Germinal center (tissue), 1 donor: ENCODE data around the gene LDB1.

Source experiments
- DNase-seq: peaks from one replicate; pipeline ENCODE4 v3.0.0; 2012; ENCODE audit warnings: mixed read lengths, low spot score

Gene LDB1

GRCh38 chr10:102113261-102113955 is 6.8 kb downstream of the LDB1 start:
- DNase-seq, result no peak

GRCh38 chr10:102112210-102112817 is 7.9 kb downstream of the LDB1 start:
- no peak for DNase-seq

DNA sequence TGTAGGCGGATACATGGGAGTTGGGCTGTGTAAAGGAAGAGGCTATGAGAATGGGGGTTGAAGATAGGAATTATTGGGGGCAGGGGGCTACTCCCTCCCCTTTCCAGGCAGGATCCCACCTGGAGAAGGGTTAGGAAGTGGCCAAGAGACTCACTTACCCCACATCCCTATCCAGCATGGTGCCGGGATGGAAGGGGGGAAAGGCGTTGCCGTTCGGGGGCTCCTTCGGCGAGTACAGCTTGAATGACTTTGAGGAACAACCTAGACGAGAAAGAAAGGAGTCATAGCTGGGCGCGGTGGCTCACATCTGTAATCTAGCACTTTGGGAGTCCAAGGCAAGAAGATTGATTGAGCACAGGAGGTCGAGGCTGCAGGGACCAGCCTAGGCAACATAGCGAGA is 8.9 kb downstream of the LDB1 start:
- DNase-seq, result no peak

- no peak for DNase-seq
Observed at GRCh38 chr10:102109166-102110116, 10.7 kb downstream of the LDB1 start.

DNA sequence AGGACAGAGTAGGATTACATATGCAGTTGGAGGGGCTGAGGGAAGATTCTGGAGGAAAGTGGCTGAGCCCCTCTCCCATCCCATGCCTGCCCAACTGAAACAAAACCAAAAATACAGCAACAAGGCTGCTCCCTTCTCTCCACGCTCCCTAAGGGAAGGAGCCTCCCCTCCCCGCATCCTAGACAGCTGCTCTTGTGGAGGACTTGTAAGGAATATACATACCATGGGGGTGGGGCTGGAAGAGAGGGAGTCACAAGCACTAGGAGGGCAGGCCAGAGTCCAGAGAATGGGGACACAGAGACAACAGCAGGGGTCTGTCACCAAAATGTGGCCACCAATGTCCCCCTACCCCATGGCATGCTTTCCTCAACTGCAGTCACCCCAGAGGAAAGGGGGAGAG is 13.2 kb downstream of the LDB1 start:
- DNase-seq, result no peak

DNA sequence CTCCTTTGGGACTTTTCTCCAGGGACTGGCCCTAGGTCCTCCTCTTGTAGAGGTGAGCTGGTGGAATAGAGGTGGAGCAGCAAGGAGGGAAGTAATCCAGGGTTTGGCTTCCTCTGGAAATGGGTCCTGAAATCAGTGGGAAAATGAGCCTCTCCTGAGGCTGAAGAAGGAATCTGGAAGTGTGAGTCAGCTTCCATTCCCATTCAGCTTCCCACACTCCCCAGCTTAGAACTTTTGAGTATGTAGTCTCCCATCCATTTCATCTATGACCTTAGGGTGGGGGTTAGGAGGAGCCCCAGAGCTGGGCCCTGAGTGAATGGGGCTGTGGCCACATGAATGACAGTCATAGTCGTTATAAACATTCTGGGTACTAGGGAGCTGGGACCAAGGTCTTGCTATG is 17.7 kb downstream of the LDB1 start:
- no peak for DNase-seq

DNA sequence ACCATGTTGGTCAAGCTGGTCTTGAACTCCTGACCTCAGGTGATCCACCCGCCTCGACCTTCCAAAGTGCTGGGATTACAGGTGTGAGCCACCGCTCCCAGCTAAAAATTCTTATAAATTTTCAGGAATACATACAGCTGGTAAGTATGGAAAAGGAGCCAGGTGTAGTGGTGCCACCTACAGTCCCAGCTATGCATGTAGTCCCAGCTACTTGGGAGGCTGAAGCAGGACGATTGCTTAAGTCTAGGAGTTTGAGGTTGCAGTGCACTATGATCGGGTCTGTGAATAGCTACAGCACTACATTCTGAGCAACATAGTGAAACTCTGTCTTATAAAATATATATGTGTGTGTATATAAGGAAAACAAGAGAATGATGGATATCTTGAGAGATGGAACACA is 19.0 kb downstream of the LDB1 start:
- DNase-seq, result no peak

DNA sequence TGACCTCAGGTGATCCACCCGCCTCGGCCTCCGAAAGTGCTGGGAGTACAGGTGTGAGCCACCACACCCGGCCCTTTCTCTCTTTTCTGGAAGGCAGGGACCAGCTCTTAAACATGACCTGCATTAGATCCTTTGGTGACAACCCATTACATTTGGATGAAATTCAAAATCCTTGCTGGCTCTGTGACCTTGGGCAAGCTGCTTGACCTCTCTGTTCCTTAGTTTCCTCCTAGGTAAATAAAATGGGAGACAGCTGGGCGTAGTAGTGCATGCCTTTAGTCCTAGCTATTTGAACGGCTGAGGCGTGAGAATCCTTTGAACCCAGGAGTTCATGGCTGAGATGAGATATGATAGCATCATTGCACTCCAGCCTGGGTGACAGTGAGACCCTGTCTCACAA is 23.7 kb downstream of the LDB1 start:
- DNase-seq, result no peak

DNA sequence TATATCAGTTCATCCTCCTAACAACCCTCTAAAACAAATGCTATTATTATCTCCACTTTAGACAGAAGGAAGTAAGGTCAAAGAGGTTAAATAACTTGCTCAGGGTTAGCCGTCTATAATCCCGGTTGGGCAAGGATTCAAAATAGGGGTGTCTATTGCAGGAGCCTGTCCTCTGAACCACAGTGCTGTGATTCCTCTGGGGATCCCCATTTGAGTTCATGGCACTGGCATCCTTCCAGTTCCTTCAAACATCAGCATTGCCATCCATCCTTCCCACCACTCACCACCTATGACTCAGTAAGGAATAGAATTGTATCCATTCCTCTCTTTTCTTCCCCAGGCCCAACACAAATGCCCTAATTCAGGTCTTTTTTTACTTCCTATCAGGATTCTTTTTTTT is 29.4 kb downstream of the LDB1 start:
- no peak for DNase-seq

DNA sequence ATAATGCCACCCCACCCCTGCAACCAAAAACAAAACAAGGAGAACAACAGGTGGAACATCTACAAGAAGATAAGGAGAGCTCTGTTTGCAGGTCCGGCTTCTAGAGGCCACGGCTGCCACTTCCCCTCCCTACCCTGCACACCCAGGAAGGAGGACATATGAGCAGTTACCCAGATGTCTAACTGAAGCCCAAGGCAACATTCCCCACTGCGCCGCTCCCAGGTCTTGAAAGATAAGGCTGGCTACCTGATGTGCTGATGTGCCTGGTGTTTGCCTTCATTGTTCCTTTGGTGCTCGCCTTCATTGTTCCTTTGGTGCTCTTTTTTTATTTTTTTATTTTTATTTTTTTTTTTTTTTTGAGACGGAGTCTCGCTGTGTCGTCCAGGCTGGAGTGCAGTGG is 34.0 kb downstream of the LDB1 start:
- no peak for DNase-seq

DNA sequence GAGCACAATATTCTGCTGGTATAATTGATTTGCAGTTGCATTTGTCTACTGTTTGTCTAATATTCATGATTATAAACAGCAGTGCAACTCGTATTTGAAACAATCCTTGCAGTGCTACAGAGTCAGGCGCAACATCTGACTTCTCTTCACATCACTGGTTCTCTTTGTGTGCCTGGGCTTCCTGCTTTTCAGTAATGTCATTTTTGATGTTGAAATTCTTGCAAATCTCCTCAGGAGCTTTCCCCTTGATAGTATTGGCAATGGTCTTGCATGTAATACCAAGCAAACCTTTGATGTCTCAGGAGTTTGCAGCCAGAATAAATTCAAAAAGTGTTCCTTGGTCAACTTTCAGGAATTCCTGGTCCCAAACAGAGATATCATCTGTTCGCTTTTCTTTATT is 34.8 kb downstream of the LDB1 start:
- DNase-seq, result no peak

- DNase-seq, result no peak
Observed at GRCh38 chr10:102083541-102083940, 36.6 kb downstream of the LDB1 start.

DNA sequence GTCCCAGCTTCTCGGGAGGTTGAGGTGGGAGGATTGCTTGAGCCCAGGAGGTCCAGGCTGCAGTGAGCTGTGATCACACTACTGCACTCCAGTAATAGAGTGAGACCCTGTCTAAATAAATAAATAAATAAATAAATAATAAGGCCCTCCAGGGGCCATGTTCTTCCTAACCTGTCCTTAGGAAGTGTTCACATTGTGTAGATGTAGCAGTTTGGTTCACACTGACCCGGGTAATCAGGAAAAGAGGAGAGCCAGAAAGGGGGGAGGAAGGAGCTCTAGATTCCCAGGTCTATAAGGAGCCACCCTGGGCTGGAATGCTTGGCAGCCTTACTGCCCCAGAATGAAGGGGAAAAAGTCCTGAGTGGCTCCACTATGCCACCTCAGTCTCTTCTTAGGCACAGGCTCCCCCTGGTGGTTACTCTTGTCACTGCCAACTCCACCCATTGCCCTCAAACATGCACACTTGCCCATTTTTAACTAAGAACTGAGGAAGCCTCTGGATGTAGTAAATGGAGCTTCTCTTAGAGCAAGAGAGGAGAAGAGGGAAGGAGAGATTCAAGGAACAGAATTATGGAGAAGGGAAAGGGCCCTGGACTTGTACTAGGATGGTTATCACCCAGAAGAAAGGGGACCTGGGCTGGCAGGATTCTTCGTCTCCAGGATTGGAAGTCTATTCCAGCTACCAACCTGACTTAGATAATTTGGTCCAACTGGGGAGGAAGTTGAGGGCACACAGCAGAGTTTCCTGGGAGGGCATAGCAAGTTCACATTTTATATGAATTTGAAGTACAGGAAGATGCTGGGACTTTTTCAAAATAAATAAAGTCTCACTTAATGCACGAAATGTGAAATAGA is 47.3 kb downstream of the LDB1 start:
- DNase-seq, result peak; percentile 82

- DNase-seq, result no peak
Observed at GRCh38 chr10:102069071-102069470, 51.1 kb downstream of the LDB1 start.

- DNase-seq, result no peak
Observed at GRCh38 chr10:102068216-102068615, 52.0 kb downstream of the LDB1 start.

DNA sequence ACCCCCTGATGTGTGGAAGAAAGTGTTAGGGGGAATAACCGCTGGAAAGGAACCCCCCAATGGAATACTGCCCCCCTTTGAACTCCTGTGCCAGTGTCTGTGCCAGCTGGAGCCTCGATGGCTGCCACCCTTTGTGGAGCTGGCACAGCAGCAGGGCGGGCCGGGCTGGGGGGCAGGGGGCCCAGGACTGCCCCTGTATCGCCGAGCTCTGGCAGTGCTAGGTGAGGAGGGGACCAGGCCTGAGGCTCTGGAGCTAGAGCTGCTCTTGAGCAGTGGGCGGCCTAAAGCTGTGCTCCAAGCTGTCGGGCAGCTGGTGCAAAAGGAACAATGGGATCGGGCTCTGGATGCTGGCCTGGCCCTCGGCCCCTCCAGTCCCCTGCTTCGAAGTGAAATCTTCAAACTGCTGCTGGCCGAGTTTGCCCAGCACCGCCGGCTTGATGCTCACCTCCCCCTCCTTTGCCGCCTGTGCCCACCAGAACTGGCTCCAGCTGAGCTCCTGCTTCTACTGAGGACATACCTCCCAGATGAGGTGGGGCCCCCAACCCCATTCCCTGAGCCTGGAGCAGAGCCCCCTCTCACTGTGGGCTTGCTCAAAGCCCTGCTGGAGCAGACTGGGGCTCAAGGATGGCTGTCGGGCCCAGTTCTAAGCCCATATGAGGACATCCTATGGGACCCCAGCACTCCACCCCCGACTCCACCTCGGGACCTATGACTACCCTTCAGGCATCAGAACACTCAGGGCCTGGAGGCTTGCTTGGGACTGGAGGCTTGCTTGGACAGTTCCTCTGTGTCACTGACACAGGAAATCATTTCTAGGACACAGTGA is 52.9 kb downstream of the LDB1 start:
- DNase-seq, result no peak

GRCh38 chr10:102066399-102067088 is 53.6 kb downstream of the LDB1 start:
- no peak for DNase-seq

GRCh38 chr10:102065561-102066398 is 54.4 kb downstream of the LDB1 start:
- peak; percentile 61 for DNase-seq

DNA sequence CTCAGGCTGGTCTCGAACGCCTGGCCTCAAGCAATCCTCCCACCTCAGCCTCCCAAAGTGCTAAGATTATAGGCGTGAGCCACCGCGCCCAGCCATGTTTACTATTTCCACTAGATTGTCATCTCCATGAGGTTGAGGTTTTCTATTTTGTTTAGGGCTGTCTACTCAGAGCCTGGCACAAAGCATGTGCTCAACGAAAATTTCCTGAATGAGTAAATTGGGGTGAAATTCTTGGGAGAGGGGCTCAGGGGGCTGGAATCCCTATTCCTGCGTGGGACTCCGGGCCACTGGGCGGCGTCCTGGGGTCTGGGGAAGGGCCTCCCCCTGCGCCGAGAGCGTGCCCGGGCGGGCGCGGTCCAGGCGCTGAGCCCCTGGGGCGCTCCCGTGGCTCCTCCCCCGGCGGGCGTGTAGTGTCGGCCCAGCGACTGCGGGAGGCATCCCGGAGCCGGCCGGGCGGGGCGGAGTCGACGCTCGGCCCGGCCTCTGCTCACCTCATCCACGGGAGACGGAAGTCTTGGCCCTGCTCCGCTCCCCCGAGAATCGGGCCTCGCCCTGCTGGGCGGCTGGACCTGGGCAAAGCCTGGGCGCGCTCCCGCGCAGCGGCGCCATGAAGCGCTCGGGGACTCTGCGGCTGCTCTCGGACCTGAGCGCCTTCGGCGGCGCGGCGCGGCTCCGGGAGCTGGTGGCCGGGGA is 55.2 kb downstream of the LDB1 start, which contains the start of gene HPS6:
Gene HPS6 (plus strand): TSS at position 482 of the 693 bp plus-strand sequence. CDS start 126 bp downstream, at position 608.
- DNase-seq, result peak; percentile 94
